Measurements from ENCODE around the gene THNSL1.
"Not testable (repeated sequence)": the region's sequence is repeated elsewhere in the genome, so short reads cannot be mapped to it uniquely, and the experiment has no call there.

THNSL1 gene

GRCh38 chr10:25016376-25017153 is at the start of gene THNSL1:
TSS of gene THNSL1 (plus strand) at chr10:25016612. CDS start at chr10:25023224, 6,612 bp downstream.
- DNase-seq, result peak; percentile 98

DNA sequence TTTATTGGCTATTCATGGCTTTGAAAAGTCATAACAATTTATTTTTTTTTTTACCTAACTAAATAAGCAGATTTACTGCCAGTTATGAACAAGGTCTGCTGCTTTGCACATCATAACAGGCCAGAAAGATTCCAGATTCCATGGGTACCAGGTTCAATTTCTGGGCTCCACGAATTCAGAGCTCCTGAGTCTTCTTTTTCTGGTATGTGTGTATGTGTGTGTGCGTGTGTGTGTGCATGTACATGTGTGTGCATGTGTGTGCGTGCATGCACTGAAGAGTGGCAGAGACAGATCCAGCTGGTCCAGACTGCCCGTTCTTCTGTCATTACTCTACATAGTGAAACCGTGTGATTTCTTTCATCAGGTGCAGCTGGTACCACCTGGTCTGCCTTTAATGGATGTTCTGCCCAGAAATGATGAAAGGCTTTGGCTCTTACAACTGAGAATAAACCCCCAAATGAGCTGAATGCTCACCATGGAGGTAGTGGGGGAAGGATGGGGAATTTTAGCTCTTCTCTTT is 49.4 kb upstream of the THNSL1 start:
- DNase-seq, result no peak

DNA sequence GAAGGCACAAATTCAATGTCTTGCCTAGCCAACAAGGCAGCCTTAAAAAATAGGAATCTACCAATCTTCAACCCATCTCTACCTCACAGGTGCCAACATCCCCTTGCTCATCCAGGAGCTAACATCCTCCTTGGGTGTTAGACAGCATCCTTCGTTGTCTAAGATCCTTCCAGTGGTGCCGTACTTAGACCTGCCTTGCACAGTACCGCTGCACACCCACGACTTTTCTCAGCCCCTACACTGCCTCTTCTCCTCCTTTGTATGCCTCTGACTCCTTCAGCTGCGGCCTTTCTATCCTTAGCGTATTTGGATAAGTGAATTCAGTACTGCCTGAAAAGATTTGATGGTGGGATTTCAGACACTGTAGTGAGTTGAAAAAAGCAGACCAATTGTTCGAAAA is 48.1 kb upstream of the THNSL1 start:
- no peak for DNase-seq

DNA sequence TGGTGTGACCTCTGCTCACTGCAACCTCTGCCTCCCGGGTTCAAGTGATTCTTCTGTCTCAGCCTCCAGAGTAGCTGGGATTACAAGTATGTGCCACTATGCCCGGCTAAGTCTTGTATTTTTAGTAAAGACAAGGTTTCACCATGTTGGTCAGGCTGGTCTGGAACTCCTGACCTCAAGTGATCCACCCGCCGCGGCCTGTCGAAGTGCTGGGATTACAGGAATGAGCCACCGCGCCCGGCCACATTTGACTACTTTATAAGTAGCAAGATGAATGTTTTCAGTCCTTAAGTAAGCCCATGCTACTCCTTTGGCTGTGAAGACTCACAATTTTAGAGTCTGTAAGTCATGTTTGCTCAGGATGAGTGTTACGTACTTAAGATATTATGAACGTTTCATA is 47.5 kb upstream of the THNSL1 start:
- DNase-seq, result not testable (repeated sequence)

- DNase-seq, result no peak
Observed at GRCh38 chr10:24969841-24970281, 46.6 kb upstream of the THNSL1 start.

DNA sequence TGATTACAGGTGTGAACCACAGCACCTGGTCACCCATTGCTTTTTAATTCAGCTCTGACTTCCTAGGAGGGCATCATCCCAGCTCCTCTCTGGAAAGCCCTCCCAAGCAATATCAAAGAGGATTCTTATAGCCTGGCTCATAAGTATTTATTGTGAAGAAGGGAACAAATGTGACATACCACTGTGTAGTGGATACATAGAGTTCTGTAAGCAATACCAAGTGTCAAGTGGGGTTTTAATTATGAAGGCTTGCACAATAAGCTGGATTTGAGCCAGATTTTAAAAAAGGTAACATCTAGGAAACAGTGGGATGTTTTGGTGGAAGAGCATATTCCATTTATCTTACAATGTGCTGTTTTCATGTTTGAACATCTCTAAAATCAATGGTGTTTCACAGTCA is 45.0 kb upstream of the THNSL1 start:
- no peak for DNase-seq

DNA sequence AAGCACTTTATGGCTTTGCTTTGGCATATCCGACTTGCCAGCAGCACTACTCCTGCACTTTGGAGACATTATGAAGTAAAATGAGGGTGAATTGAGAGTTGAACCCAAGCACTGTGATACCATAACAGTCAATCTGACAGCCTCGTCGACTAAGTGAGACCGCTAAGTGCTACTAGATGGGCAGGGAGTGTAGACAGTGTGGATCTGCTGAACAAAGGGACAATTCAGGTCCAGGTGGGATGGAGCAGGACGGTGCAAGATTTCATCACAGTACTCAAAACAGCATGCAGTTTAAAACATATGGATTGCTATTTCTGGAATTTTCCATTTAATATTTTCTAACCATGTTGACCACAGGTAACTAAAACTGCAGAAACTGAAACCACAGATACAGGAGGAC is 43.2 kb upstream of the THNSL1 start:
- DNase-seq, result no peak

DNA sequence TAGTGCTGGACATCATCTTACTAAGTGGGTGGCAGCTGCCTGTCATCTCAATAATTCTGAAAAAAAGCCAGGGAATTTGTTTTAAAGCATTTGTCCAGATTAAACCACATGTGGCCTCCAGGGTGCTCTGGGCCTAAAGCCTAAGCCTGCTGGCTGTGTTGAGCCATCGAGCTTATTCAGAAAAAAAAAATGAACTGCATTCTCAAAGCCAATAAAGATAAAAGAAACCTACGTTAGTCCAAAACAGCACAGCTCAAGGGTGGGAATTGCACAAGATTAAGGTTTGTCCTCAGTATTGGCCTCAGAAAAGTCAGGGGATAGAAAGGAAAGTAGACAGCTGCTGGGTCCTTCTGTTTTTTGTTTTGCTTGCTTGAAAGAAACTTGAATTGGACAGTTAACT is 41.4 kb upstream of the THNSL1 start:
- DNase-seq, result no peak

- no peak for DNase-seq
Observed at GRCh38 chr10:24979685-24980084, 36.7 kb upstream of the THNSL1 start.

- DNase-seq, result no peak
Observed at GRCh38 chr10:24981161-24981710, 35.2 kb upstream of the THNSL1 start.

DNA sequence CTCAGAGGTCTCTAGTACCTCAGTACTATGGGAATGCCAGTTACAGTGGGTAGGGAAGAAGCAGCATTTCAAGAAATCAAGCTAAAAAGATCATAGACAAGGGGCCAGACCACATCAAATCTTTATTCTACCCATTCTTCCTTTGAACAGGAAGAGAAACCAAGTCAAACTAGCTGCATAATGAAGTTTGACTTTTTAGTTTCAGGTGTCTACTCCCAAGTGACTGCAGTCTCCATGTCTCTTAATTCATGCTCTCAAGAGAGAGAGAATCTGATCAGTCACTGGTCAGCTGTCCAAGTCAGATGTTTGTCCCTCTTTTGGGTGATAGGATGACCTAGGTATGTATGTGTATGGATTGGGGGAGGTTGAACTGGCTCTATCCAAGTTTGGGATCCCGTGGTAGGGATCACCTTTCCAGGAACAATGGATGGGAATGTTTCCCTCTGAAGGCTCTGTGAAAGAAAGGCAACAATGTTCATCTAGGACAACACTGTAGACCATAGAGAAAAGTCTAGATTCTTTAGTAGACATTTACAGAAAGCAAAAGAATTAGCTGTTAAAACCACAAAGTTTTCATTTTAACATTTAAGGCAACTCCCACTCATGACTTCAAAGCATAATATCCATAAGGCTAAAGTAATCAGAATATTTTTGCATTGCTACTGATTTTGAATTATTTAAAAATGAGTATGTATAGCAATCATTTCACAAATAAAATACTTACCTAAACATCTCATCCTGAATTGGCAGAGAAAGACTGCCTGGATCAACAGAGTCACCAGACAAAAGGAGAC is 33.9 kb upstream of the THNSL1 start:
- DNase-seq, result no peak

DNA sequence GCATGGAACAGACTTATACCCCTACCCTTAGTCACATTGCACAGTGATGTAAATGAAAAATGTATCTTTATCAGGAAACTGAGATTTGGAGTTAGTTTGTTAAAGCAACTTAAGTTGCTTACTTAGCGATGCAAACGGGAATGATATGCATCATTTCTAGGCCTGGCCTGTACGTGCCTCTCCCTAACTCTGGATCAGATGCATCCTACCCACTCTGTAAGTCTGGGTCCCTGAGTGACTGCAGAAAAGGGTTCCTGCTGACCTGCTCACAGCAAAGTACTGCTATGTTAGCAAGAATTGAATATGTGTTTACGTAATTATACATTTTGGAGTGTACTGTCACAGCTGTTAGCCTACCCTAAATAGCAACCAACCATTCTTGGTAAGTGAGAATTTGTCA is 33.3 kb upstream of the THNSL1 start:
- no peak for DNase-seq

DNA sequence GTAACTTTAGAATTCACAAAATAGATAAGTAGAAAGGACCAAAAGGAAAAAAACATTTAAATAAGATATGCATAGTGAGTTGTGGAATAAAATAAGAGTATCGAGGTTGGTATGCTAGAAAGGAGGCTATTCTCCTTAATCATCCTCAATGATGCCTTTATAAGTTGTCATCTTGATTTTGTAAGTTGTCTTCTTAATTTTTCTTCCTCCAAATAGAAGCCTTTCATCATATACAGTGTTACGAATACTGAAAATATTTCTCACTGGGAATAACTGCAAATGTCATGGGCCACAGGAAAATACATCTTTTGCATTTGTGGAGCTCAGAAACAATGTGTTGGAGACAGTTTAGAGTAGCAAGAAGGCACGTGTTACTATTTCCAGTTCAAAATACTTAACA is 32.5 kb upstream of the THNSL1 start:
- no peak for DNase-seq

- DNase-seq, result no peak
Observed at GRCh38 chr10:24984906-24985305, 31.5 kb upstream of the THNSL1 start.

GRCh38 chr10:24988831-24989640 is 27.4 kb upstream of the THNSL1 start:
- DNase-seq, result peak; percentile 75

GRCh38 chr10:24989867-24990266 is 26.5 kb upstream of the THNSL1 start:
- no peak for DNase-seq

DNA sequence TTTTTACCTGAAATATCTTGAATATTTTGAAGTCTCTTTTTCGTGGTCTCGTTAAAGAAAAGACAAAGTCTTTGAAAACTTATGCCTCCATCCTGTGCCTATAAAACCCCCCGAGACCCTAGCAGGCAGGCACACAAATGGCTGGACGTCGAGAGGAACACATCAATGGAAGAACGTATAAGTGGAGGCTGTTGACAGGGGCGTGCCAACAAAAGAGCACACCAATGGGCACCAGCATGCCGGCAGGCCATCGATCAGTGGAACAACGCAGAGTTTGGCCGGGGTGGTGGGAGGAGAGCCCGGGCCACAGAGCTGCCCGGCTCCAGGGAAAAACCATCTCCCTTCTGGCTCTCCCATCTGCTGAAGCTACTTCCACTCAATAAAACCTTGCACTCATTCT is 25.1 kb upstream of the THNSL1 start:
- no peak for DNase-seq

GRCh38 chr10:24992512-24993133 is 23.8 kb upstream of the THNSL1 start:
- no peak for DNase-seq

DNA sequence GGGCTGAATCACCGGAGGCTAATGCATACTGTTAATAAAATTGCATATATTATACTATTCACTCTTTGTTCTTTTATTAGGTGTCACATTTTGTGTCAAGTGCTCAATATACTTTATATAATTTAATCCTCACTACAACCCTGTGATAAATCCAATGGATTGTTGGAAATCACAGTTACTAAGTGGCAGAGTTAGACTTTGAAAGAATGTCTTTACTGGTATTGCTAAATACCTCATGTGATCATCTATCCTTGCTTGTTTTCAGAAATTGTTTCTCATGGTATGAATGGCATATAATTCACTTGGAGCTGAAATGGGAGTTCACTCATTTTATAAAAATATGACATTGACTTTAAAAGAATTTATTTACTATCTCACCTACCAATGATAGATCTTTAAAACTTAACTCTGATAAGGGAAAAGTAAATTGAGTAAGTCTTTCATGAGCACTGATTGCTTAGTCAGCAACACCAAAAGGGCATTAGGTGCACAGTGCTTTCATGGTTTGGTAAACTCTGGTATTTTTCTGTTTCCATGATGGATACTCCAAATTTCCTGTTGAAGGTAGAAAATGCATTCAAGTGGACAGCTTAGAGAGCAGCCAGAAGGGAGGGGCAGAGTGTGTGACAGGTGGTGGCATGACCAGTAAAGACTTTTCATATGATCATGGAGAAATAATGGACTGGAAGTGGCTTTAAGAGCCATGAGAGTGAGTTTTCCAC is 23.0 kb upstream of the THNSL1 start:
- no peak for DNase-seq

GRCh38 chr10:24995072-24995471 is 21.3 kb upstream of the THNSL1 start:
- DNase-seq, result no peak

DNA sequence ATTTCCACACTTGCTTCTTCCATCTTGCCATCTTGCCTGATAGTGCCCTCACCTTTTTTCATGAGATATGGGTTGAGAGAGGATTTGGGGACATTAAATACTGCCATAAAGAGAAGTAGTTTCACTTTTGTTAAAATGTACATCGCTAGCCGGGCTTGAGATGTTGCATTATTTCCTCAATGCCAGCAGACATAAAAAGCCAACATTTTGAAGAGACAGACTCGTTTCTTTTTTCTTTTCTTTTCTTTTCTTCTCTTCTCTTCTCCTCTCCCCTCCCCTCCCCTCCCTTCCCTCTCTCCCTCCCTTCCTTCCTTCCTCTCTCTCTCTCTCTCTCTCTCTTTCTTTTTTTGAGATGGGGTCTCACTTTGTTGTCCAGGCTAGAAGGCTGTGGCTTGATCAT is 18.4 kb upstream of the THNSL1 start:
- DNase-seq, result no peak

GRCh38 chr10:25011591-25011990 is 4.8 kb upstream of the THNSL1 start:
- DNase-seq, result not testable (repeated sequence)
